SK-N-SH treated with all-trans-retinoic acid at 6 μM for 48 hours (cell line): ENCODE data around the gene SCN2A.

ENCODE experiments used
- ATAC-seq: fragments of 200-7000 bp; cut with Tn5 transposase; 3 replicates; pipeline ENCODE4 v1.9.1; 2020; ENCODE audit warnings: mild to moderate bottlenecking, moderate library complexity
- ARNTL ChIP-seq: fragments of 450-650 bp; formaldehyde crosslinking; IDR thresholded peaks from 2 replicates; pipeline ENCODE4 v1.5.0; 2020; ENCODE audit warnings: low read depth, mild to moderate bottlenecking, moderate library complexity, borderline replicate concordance
- BACH2 ChIP-seq: fragments of 250-450 bp; sonication (Bioruptor Pico); IDR thresholded peaks from 2 replicates; pipeline ENCODE4 v1.9.0; 2021; ENCODE audit warnings: mild to moderate bottlenecking, borderline replicate concordance
- ESRRG ChIP-seq: fragments of 250-450 bp; sonication (Bioruptor Pico); IDR thresholded peaks from 2 replicates; pipeline ENCODE4 v1.6.1; 2021; ENCODE audit warnings: mild to moderate bottlenecking
- GLIS3 ChIP-seq: fragments of 250-450 bp; sonication (Bioruptor Pico); IDR thresholded peaks from 2 replicates; pipeline ENCODE4 v1.5.0; 2020; ENCODE audit warnings: mild to moderate bottlenecking, moderate library complexity
- ISL1 ChIP-seq: fragments of 250-450 bp; sonication (Bioruptor Pico); IDR thresholded peaks from 2 replicates; pipeline ENCODE4 v2.1.2; 2022; ENCODE audit warnings: mild to moderate bottlenecking, moderate library complexity
- OSR1 ChIP-seq: fragments of 250-450 bp; sonication (Bioruptor Pico); IDR thresholded peaks from 2 replicates; pipeline ENCODE4 v1.8.0; 2022; ENCODE audit warnings: moderate library complexity, mild to moderate bottlenecking, inconsistent platforms
- PPARA ChIP-seq: fragments of 250-450 bp; sonication (Bioruptor Pico); IDR thresholded peaks from 2 replicates; pipeline ENCODE4 v1.5.0; 2020; ENCODE audit warnings: mild to moderate bottlenecking, borderline replicate concordance
- RARB ChIP-seq: fragments of 250-450 bp; sonication (Bioruptor Pico); IDR thresholded peaks from 2 replicates; pipeline ENCODE4 v1.8.0; 2021; ENCODE audit warnings: mild to moderate bottlenecking, moderate library complexity
- SNAI2 ChIP-seq: fragments of 250-450 bp; sonication (Bioruptor Pico); IDR thresholded peaks from 2 replicates; pipeline ENCODE4 v1.5.0; 2020; ENCODE audit warnings: mild to moderate bottlenecking, moderate library complexity
- TCF4 ChIP-seq: fragments of 250-450 bp; sonication (Bioruptor Pico); IDR thresholded peaks from 2 replicates; pipeline ENCODE4 v1.8.0; 2021; ENCODE audit warnings: mild to moderate bottlenecking, moderate library complexity, borderline replicate concordance
- TOX ChIP-seq: fragments of 250-450 bp; sonication (Bioruptor Pico); IDR thresholded peaks from 2 replicates; pipeline ENCODE4 v1.8.0; 2021; ENCODE audit warnings: mild to moderate bottlenecking, moderate library complexity, borderline replicate concordance
- ZC3H10 ChIP-seq: fragments of 250-450 bp; sonication (Bioruptor Pico); IDR thresholded peaks from 2 replicates; pipeline ENCODE4 v1.5.1; 2021; ENCODE audit warnings: mild to moderate bottlenecking, moderate library complexity
- ZFP3 ChIP-seq: fragments of 250-450 bp; sonication (Bioruptor Pico); IDR thresholded peaks from 2 replicates; pipeline ENCODE4 v1.5.0; 2020; ENCODE audit warnings: mild to moderate bottlenecking, moderate library complexity
- ZFP30 ChIP-seq: fragments of 450-650 bp; formaldehyde crosslinking; IDR thresholded peaks from 2 replicates; pipeline ENCODE4 v1.5.0; 2022; ENCODE audit warnings: mild to moderate bottlenecking, moderate library complexity
- ZNF565 ChIP-seq: fragments of 450-650 bp; formaldehyde crosslinking; conservative IDR thresholded peaks from 2 replicates; pipeline ENCODE4 v1.5.0; 2020; ENCODE audit warnings: low read depth, mild to moderate bottlenecking, moderate library complexity
- ZNF70 ChIP-seq: fragments of 450-650 bp; formaldehyde crosslinking; IDR thresholded peaks from 2 replicates; pipeline ENCODE4 v1.5.0; 2020; ENCODE audit warnings: mild to moderate bottlenecking, moderate library complexity
- TF ChIP-seq, protein P1 (sequence below): fragments of 250-450 bp; sonication (Bioruptor Pico); IDR thresholded peaks from 2 replicates; pipeline ENCODE4 v1.5.1; 2020; ENCODE audit warnings: low read depth, mild to moderate bottlenecking, moderate library complexity
- TF ChIP-seq, protein P2 (sequence below): fragments of 250-450 bp; sonication (Bioruptor Pico); IDR thresholded peaks from 2 replicates; pipeline ENCODE4 v1.8.0; 2020; ENCODE audit warnings: mild to moderate bottlenecking, moderate library complexity, borderline replicate concordance
- TF ChIP-seq, protein P3 (sequence below): fragments of 250-450 bp; sonication (Bioruptor Pico); IDR thresholded peaks from 2 replicates; pipeline ENCODE4 v1.5.1; 2021; ENCODE audit warnings: mild to moderate bottlenecking, moderate library complexity

The SCN2A gene

GRCh38 chr2:165432234-165432966, 193.2 kb downstream of the SCN2A start:
- no peak; the same call in 1 of the 3 replicates for ATAC-seq
- TF ChIP-seq TCF4 (CRISPR knock-in tag) = no peak
- TF ChIP-seq ARNTL = no peak

- no peak for TF ChIP-seq ARNTL
- no peak for TF ChIP-seq OSR1 (CRISPR knock-in tag)
- TF ChIP-seq RARB (CRISPR knock-in tag) = no peak
- no peak for TF ChIP-seq TCF4 (CRISPR knock-in tag)
- TF ChIP-seq PPARA (CRISPR knock-in tag) = no peak
- TF ChIP-seq ESRRG (CRISPR knock-in tag) = no peak
- TF ChIP-seq ZFP3 (CRISPR knock-in tag) = no peak
- no peak for TF ChIP-seq GLIS3 (CRISPR knock-in tag)
- TF ChIP-seq ISL1 (CRISPR knock-in tag) = no peak
- TF ChIP-seq TOX (CRISPR knock-in tag) = no peak
- no peak for TF ChIP-seq ZFP30 (CRISPR knock-in tag)
- no peak for ATAC-seq
These were observed 195.8 kb downstream of the SCN2A start for GRCh38 chr2:165434865-165435496.

DNA sequence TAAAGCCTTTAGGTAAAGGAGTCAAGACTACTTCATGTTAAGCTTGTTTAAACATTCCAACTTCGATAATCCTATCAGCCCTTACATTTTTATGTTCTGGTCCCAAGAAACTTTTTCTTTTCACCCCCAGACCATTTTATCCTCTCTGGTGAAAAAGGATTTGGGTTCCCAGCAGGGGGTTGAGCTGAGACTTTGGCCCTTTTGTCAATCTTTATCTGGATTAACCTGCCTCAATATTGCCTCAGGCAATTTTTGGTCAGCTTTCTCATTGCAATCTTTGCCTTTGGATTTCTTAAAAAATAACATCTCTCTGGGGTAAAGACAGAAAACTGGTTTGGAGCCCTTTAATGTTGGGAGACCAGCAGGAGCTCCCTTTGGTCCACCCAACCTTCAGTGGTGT, 196.4 kb downstream of the SCN2A start:
- ATAC-seq = no peak
- TF ChIP-seq RARB (CRISPR knock-in tag) (no peak), BACH2 (CRISPR knock-in tag) (no peak), ARNTL (no peak), TCF4 (CRISPR knock-in tag) (no peak), ISL1 (CRISPR knock-in tag) (no peak)
- TF ChIP-seq, protein P1, sequence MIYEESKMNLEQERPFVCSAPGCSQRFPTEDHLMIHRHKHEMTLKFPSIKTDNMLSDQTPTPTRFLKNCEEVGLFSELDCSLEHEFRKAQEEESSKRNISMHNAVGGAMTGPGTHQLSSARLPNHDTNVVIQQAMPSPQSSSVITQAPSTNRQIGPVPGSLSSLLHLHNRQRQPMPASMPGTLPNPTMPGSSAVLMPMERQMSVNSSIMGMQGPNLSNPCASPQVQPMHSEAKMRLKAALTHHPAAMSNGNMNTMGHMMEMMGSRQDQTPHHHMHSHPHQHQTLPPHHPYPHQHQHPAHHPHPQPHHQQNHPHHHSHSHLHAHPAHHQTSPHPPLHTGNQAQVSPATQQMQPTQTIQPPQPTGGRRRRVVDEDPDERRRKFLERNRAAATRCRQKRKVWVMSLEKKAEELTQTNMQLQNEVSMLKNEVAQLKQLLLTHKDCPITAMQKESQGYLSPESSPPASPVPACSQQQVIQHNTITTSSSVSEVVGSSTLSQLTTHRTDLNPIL (CRISPR knock-in tag) = no peak
- TF ChIP-seq, protein P2, sequence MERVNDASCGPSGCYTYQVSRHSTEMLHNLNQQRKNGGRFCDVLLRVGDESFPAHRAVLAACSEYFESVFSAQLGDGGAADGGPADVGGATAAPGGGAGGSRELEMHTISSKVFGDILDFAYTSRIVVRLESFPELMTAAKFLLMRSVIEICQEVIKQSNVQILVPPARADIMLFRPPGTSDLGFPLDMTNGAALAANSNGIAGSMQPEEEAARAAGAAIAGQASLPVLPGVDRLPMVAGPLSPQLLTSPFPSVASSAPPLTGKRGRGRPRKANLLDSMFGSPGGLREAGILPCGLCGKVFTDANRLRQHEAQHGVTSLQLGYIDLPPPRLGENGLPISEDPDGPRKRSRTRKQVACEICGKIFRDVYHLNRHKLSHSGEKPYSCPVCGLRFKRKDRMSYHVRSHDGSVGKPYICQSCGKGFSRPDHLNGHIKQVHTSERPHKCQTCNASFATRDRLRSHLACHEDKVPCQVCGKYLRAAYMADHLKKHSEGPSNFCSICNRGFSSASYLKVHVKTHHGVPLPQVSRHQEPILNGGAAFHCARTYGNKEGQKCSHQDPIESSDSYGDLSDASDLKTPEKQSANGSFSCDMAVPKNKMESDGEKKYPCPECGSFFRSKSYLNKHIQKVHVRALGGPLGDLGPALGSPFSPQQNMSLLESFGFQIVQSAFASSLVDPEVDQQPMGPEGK (CRISPR knock-in tag) = no peak

DNA sequence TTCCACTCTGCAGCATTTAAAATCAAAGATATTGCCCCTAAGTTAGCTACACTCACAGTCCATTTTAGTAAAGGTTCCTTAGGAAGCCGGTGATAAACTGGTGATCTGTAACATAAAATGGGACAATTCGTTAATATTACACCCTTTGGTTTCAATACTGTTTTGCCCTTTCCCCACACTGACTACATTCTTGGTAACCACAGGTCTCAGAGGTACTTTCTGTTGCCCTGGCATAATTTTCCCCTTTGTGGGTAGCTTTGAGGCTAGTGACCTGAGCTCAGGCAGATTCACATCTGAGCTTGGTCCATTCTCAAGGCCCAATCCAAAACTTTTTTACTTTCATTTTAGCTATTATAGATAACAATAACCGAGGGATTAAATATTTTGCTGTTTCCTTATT, 197.3 kb downstream of the SCN2A start:
- ATAC-seq = no peak
- no peak for TF ChIP-seq RARB (CRISPR knock-in tag)
- no peak for TF ChIP-seq ZNF565 (CRISPR knock-in tag)
- no peak for TF ChIP-seq SNAI2 (CRISPR knock-in tag)
- no peak for TF ChIP-seq TOX (CRISPR knock-in tag)
- TF ChIP-seq ZNF70 (CRISPR knock-in tag) = no peak
- TF ChIP-seq GLIS3 (CRISPR knock-in tag) = no peak
- TF ChIP-seq ISL1 (CRISPR knock-in tag) = no peak
- no peak for TF ChIP-seq ARNTL
- TF ChIP-seq OSR1 (CRISPR knock-in tag) = no peak
- TF ChIP-seq ZFP3 (CRISPR knock-in tag) = no peak
- TF ChIP-seq, all 23 proteins: peak for 0

DNA sequence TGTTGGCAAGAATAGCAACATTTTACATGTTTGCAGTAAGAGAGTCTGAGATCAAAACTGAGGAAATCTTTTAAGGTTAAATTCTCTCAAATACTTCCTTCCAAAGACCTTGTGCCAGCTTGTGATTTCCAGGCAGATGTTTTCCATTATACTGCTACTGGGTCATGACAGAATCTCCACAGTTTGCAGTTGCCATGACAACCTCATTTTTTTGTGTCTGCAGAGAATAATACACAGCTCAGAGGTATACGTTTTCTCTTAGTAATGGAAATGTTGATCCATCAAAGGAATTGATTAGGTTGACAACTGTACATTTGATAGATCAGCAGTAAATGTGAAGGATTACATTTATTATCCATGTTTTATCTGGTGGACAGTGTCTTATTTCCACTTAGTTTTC, 201.2 kb downstream of the SCN2A start:
- peak; percentile 100 for ATAC-seq
- TF ChIP-seq, protein P3, sequence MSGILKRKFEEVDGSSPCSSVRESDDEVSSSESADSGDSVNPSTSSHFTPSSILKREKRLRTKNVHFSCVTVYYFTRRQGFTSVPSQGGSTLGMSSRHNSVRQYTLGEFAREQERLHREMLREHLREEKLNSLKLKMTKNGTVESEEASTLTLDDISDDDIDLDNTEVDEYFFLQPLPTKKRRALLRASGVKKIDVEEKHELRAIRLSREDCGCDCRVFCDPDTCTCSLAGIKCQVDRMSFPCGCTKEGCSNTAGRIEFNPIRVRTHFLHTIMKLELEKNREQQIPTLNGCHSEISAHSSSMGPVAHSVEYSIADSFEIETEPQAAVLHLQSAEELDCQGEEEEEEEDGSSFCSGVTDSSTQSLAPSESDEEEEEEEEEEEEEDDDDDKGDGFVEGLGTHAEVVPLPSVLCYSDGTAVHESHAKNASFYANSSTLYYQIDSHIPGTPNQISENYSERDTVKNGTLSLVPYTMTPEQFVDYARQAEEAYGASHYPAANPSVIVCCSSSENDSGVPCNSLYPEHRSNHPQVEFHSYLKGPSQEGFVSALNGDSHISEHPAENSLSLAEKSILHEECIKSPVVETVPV = no peak
- 0 out of 2 replicates have a peak, but pooled peaks have one; percentile 46 for TF ChIP-seq ZFP30 (CRISPR knock-in tag)
- TF ChIP-seq ZC3H10 (CRISPR knock-in tag) = no peak
- peak; percentile 62 for TF ChIP-seq TCF4 (CRISPR knock-in tag)
- TF ChIP-seq, protein P1 (CRISPR knock-in tag) = no peak
- TF ChIP-seq, all 23 proteins: peak for 2
